Central memory CD8-positive, alpha-beta T cell (primary cell): Measurements from ENCODE around the gene ZNF695.

Experiments used
- ATAC-seq: fragments of 150-1000 bp; cut with Tn5 transposase; replicated peaks from 2 replicates; pipeline ENCODE4 v1.10.0; 2022; ENCODE audit warnings: mild to moderate bottlenecking, moderate FRiP score, moderate number of reproducible peaks; ENCODE audit not compliant: poor library complexity, severe bottlenecking; ENCODE audit errors: extremely low read depth
- DNase-seq, 2 donors: peaks; one replicate each; pipeline ENCODE4 v3.0.0; 2021; ENCODE audit warnings: low spot score in 2 of 2
- H3K27ac Mint-ChIP-seq: one replicate; pipeline ENCODE4 v1.8.0; 2022; ENCODE audit warnings: low read depth, mild to moderate bottlenecking, moderate library complexity, mixed read lengths
- H3K27me3 Mint-ChIP-seq: one replicate; pipeline ENCODE4 v1.8.0; 2022; ENCODE audit warnings: mixed read lengths
- H3K36me3 Mint-ChIP-seq: one replicate; pipeline ENCODE4 v1.8.0; 2022; ENCODE audit warnings: mild to moderate bottlenecking, moderate library complexity, mixed read lengths; ENCODE audit not compliant: insufficient read depth
- H3K4me1 Mint-ChIP-seq: one replicate; pipeline ENCODE4 v1.8.0; 2022; ENCODE audit warnings: mixed read lengths
- H3K4me3 Mint-ChIP-seq: one replicate; pipeline ENCODE4 v1.8.0; 2022; ENCODE audit warnings: mild to moderate bottlenecking, moderate library complexity, mixed read lengths
- H3K9me3 Mint-ChIP-seq: one replicate; pipeline ENCODE4 v1.8.0; 2022; ENCODE audit warnings: mixed read lengths

ZNF695 gene

GRCh38 chr1:246947255-246947654 lies 60.6 kb downstream of the ZNF695 start:
- Mint-ChIP-seq H3K4me3 (no peak overlapping the region), H3K36me3 (no peaks in the 10 kb centered on the region), H3K9me3 (no peaks in the 10 kb centered on the region), H3K27me3 (no peaks in the 10 kb centered on the region), H3K27ac (no peak overlapping the region), H3K4me1 (no peaks in the 10 kb centered on the region)
- DNase-seq: no peak
- no peak for ATAC-seq

GRCh38 chr1:246946366-246946765 lies 61.5 kb downstream of the ZNF695 start:
- no peaks in the 10 kb centered on the region for H3K36me3 Mint-ChIP-seq
- DNase-seq: no peak
- H3K27ac Mint-ChIP-seq: no peak overlapping the region
- no peak overlapping the region for H3K4me3 Mint-ChIP-seq
- H3K4me1 Mint-ChIP-seq: no peaks in the 10 kb centered on the region
- no peak for ATAC-seq
- H3K9me3 Mint-ChIP-seq: no peaks in the 10 kb centered on the region
- H3K27me3 Mint-ChIP-seq: no peaks in the 10 kb centered on the region
